IMR-90 (cell line): ENCODE data around the gene PRICKLE2. TPM values are rescaled to one million over a fixed set of nuclear protein-coding genes. Genes with fewer than 3 reads are reported as not detected.

Source experiments
- ATAC-seq: fragments of 200-7000 bp; cut with Tn5 transposase; 2 replicates; pipeline ENCODE4 v1.9.1; 2020; ENCODE audit warnings: low read depth, mild to moderate bottlenecking, moderate library complexity
- BruUV-seq: library from RNA; stranded (reverse); fragments of 400-500 nt; replicated peaks from 2 replicates; lab custom pipeline; 2021; lab: Mats Ljungman, UMichigan
- CTCF ChIA-PET: fragments of 300-600 bp; formaldehyde crosslinking; extraction: SDS; loops from one replicate; lab custom pipeline; 2021; ENCODE audit warnings: antibody characterized with exemption; lab: Yijun Ruan, JAX
- POLR2A ChIA-PET: fragments of 300-600 bp; sonication (Branson Sonifier 250); formaldehyde crosslinking; loops from one replicate; lab custom pipeline; 2022; ENCODE audit warnings: antibody characterized with exemption; ENCODE audit not compliant: unreplicated experiment; lab: Charles Lee
- DNase-seq: peaks from one replicate; pipeline ENCODE4 v3.0.0; 2013
- H2AFZ ChIP-seq: replicated peaks from 2 replicates; pipeline ENCODE3; 2013; ENCODE audit warnings: low read length, mild to moderate bottlenecking; ENCODE audit not compliant: poor library complexity
- H2AK5ac ChIP-seq: 2 replicates; pipeline ENCODE4 v1.6.1; 2013; ENCODE audit warnings: low read depth, low read length, inconsistent platforms
- H2AK9ac ChIP-seq: replicated peaks from 2 replicates; pipeline ENCODE3; 2013; ENCODE audit warnings: mild to moderate bottlenecking, low read depth, low read length, moderate library complexity; ENCODE audit not compliant: poor library complexity
- H2BK120ac ChIP-seq: 2 replicates; pipeline ENCODE4 v1.6.1; 2013; ENCODE audit warnings: low read depth, low read length, inconsistent platforms
- H2BK15ac ChIP-seq: 3 replicates; pipeline ENCODE4 v1.6.1; 2013; ENCODE audit warnings: low read depth, low read length, inconsistent platforms
- H2BK20ac ChIP-seq: 2 replicates; pipeline ENCODE4 v1.6.1; 2013; ENCODE audit warnings: low read depth, mild to moderate bottlenecking, inconsistent platforms, low read length, moderate library complexity
- H2BK5ac ChIP-seq: 2 replicates; pipeline ENCODE4 v1.6.1; 2013; ENCODE audit warnings: mild to moderate bottlenecking, low read depth, low read length, inconsistent platforms; ENCODE audit not compliant: poor library complexity, severe bottlenecking
- H3K14ac ChIP-seq: replicated peaks from 2 replicates; pipeline ENCODE4 v1.6.1; 2013; ENCODE audit warnings: low read depth, low read length, inconsistent platforms
- H3K18ac ChIP-seq: 2 replicates; pipeline ENCODE4 v1.6.1; 2013; ENCODE audit warnings: low read depth, low read length, control low read depth
- H3K23ac ChIP-seq: 2 replicates; pipeline ENCODE4 v1.6.1; 2013; ENCODE audit warnings: low read depth, low read length, inconsistent platforms
- H3K27ac ChIP-seq: 2 replicates; pipeline ENCODE4 v1.5.1; 2013; ENCODE audit warnings: mild to moderate bottlenecking, control low read depth, low read length; ENCODE audit not compliant: insufficient read depth
- H3K27me3 ChIP-seq: 2 replicates; pipeline ENCODE4 v1.6.1; 2013; ENCODE audit warnings: low read length; ENCODE audit not compliant: control insufficient read depth, insufficient read depth
- H3K36me3 ChIP-seq: 2 replicates; pipeline ENCODE4 v1.6.1; 2013; ENCODE audit warnings: low read length, mixed read lengths; ENCODE audit not compliant: control insufficient read depth, insufficient read depth
- H3K4ac ChIP-seq: 2 replicates; pipeline ENCODE4 v1.6.1; 2013; ENCODE audit warnings: low read depth, low read length, inconsistent platforms
- H3K4me1 ChIP-seq: 2 replicates; pipeline ENCODE4 v1.6.1; 2013; ENCODE audit warnings: low read length, mixed read lengths; ENCODE audit not compliant: control insufficient read depth, insufficient read depth
- H3K4me2 ChIP-seq: 2 replicates; pipeline ENCODE4 v1.6.1; 2013; ENCODE audit warnings: low read depth, mild to moderate bottlenecking, control low read depth, low read length, moderate library complexity
- H3K4me3 ChIP-seq: 2 replicates; pipeline ENCODE4 v1.5.1; 2013; ENCODE audit warnings: low read depth, mild to moderate bottlenecking, control low read depth, low read length, moderate library complexity; ENCODE audit not compliant: insufficient read depth
- H3K56ac ChIP-seq: 2 replicates; pipeline ENCODE4 v1.6.1; 2013; ENCODE audit warnings: low read length, inconsistent platforms; ENCODE audit not compliant: insufficient read depth; ENCODE audit errors: extremely low read depth
- H3K79me1 ChIP-seq, 2 experiments: 2 replicates each; pipeline ENCODE4 v1.6.1; 2013; ENCODE audit warnings: low read length in 2 of 2, inconsistent platforms in 1 of 2, low read depth in 1 of 2
- H3K9ac ChIP-seq: 2 replicates; pipeline ENCODE4 v1.6.1; 2013; ENCODE audit warnings: low read depth, low read length, control low read depth
- H3K9me1 ChIP-seq: 2 replicates; pipeline ENCODE4 v1.6.1; 2013; ENCODE audit warnings: low read length, inconsistent platforms; ENCODE audit not compliant: insufficient read depth
- H3K9me3 ChIP-seq: 2 replicates; pipeline ENCODE4 v1.6.1; 2013; ENCODE audit warnings: low read length; ENCODE audit not compliant: control insufficient read depth, insufficient read depth
- H4K20me1 ChIP-seq: 2 replicates; pipeline ENCODE4 v1.6.1; 2013; ENCODE audit warnings: low read length, inconsistent platforms; ENCODE audit not compliant: insufficient read depth
- H4K5ac ChIP-seq: 2 replicates; pipeline ENCODE4 v1.6.1; 2013; ENCODE audit warnings: mild to moderate bottlenecking, low read depth, low read length, control low read depth
- H4K8ac ChIP-seq, 2 experiments: 2 replicates each; pipeline ENCODE4 v1.6.1; 2013; ENCODE audit warnings: low read depth in 2 of 2, low read length in 2 of 2, control low read depth in 1 of 2, inconsistent platforms in 1 of 2
- H4K91ac ChIP-seq: 2 replicates; pipeline ENCODE4 v1.6.1; 2013; ENCODE audit warnings: low read depth, low read length, inconsistent platforms; ENCODE audit not compliant: insufficient read depth
- CHD1 ChIP-seq: IDR thresholded peaks from 2 replicates; pipeline ENCODE4 v1.6.1; 2012; ENCODE audit warnings: low read depth, low read length, improper control_type of control experiment
- CTCF ChIP-seq: conservative IDR thresholded peaks from 2 replicates; pipeline ENCODE4 v1.5.1; 2012; ENCODE audit warnings: mild to moderate bottlenecking, low read depth, low read length, improper control_type of control experiment
- ELK1 ChIP-seq: fragments of 150-350 bp; IDR thresholded peaks from 2 replicates; pipeline ENCODE4 v1.6.1; 2016; ENCODE audit warnings: low read depth, mild to moderate bottlenecking, low read length, moderate library complexity, borderline replicate concordance
- FOS ChIP-seq: fragments of 150-350 bp; IDR thresholded peaks from 2 replicates; pipeline ENCODE4 v1.6.1; 2016; ENCODE audit warnings: low read depth, low read length
- MAZ ChIP-seq: IDR thresholded peaks from 2 replicates; pipeline ENCODE4 v1.6.1; 2012; ENCODE audit warnings: low read depth, mild to moderate bottlenecking, low read length, improper control_type of control experiment, moderate library complexity, borderline replicate concordance
- MXI1 ChIP-seq: IDR thresholded peaks from 2 replicates; pipeline ENCODE4 v1.6.1; 2012; ENCODE audit warnings: low read depth, mild to moderate bottlenecking, low read length, moderate library complexity, borderline replicate concordance
- NFE2L2 ChIP-seq: fragments of 150-350 bp; IDR thresholded peaks from 2 replicates; pipeline ENCODE4 v1.6.1; 2016; ENCODE audit warnings: low read depth, mild to moderate bottlenecking, low read length
- RAD21 ChIP-seq: IDR thresholded peaks from 2 replicates; pipeline ENCODE4 v1.6.1; 2012; ENCODE audit warnings: low read length, improper control_type of control experiment
- RCOR1 ChIP-seq: IDR thresholded peaks from 2 replicates; pipeline ENCODE4 v1.6.1; 2012; ENCODE audit warnings: mild to moderate bottlenecking, low read length, improper control_type of control experiment; ENCODE audit not compliant: insufficient replicate concordance
- RFX5 ChIP-seq: IDR thresholded peaks from 2 replicates; pipeline ENCODE4 v1.8.0; 2012; ENCODE audit warnings: low read depth, mild to moderate bottlenecking, low read length, moderate library complexity
- SMC3 ChIP-seq: fragments of 150-350 bp; IDR thresholded peaks from 2 replicates; pipeline ENCODE4 v1.6.1; 2016; ENCODE audit warnings: low read depth, mild to moderate bottlenecking, antibody characterized with exemption, low read length, moderate library complexity
- WGBS, 2 experiments: methylation state at CpG; one replicate each; pipeline versions ENCODE4 v1.1.5 to v1.1.7; 2013; ENCODE audit warnings: missing lambda C conversion rate in 2 of 2; ENCODE audit not compliant: insufficient read length in 1 of 2; ENCODE audit errors: extremely low coverage in 2 of 2; 5-methylcytosine and 5-hydroxymethylcytosine counted together
- dilution Hi-C: fragments of 300-500 bp; cut with HindIII; formaldehyde crosslinking; loops from one replicate; pipeline ENCODE4 v1.14.3; 2018; ENCODE audit warnings: low sequenced_read_pairs; ENCODE audit not compliant: unreplicated experiment
- in situ Hi-C: fragments of 300-500 bp; cut with MboI; formaldehyde crosslinking; loops from 3 replicates; pipeline ENCODE4 v1.14.3; 2019; ENCODE audit warnings: low sequenced_read_pairs, inconsistent platforms, mixed read lengths
- intact Hi-C: fragments of 100-400 bp; cut with micrococcal nuclease; formaldehyde crosslinking; loops from 2 replicates; pipeline ENCODE4 v1.10.0; 2022
- polyA plus RNA-seq, 3 experiments: library from polyadenylated mRNA; depleted of rRNA; stranded (reverse); fragments of >200 nt; gene quantifications; 2 replicates each; pipeline ENCODE4 v1.2.3, GENCODE V29; 2012; ENCODE audit warnings: low replicate concordance in 1 of 3
- total RNA-seq: library from RNA; depleted of rRNA; stranded (reverse); fragments of >200 nt; gene quantifications from 2 replicates; pipeline ENCODE4 v1.2.3, GENCODE V29; 2012

The PRICKLE2 gene
- total and polyA plus RNA-seq, 2 of the 4 experiments (the other 2 are of a cell fraction), result 4.1 to 14.2 TPM

GRCh38 chr3:64166584-64167162, 58.6 kb downstream of the PRICKLE2 start:
- H4K20me1 ChIP-seq, result 0 out of 2 replicates have a peak, but pooled peaks cover 4% of the 10 kb centered on the region
- H3K9me1 ChIP-seq, result peaks cover 11% of the 10 kb centered on the region
- H2BK15ac ChIP-seq, result no peak overlapping the region
- no peak overlapping the region for H2AK9ac ChIP-seq
- ChIA-PET CTCF (interaction anchor here (1.7 kb wide), 1 partner anchor 101 kb away, joined by 3 read pairs; no protein-coding TSS in a partner anchor), POLR2A (no interaction called here)
- no peak overlapping the region for H3K18ac ChIP-seq
- dilution Hi-C loops (no loop called here), intact Hi-C loops (no loop called here), in situ Hi-C loops (no loop called here)
- H3K9me3 ChIP-seq, result no peaks in the 10 kb centered on the region
- H2BK20ac ChIP-seq, result no peak overlapping the region
- peaks cover 42 to 73% of the 10 kb centered on the region in 2 experiments for H3K79me1 ChIP-seq
- H3K56ac ChIP-seq, result no peak overlapping the region
- no peak overlapping the region for H3K4ac ChIP-seq
- H4K8ac ChIP-seq, result no peak overlapping the region
- H4K91ac ChIP-seq, result no peak overlapping the region
- ATAC-seq (peak; percentile 27; the same call in 1 of the 2 replicates), DNase-seq (no peak)
- H4K5ac ChIP-seq, result no peak overlapping the region
- H3K36me3 ChIP-seq, result peaks cover 13% of the 10 kb centered on the region
- H3K4me1 ChIP-seq, result peaks cover 12% of the 10 kb centered on the region
- H3K4me3 ChIP-seq, result no peak overlapping the region
- BruUV-seq, result no TSS peak
- H3K14ac ChIP-seq, result no peak overlapping the region
- no peak for TF ChIP-seq FOS
- TF ChIP-seq CTCF, result 0 out of 2 replicates have a peak, but pooled peaks have one; percentile 14
- no peak for TF ChIP-seq RFX5
- no peak for TF ChIP-seq MXI1
- TF ChIP-seq RCOR1, result no peak
- TF ChIP-seq CHD1, result no peak
- peak; percentile 23; the same call in 1 of the 2 replicates for TF ChIP-seq SMC3
- TF ChIP-seq NFE2L2, result no peak
- no peak for TF ChIP-seq ELK1
- no peak for TF ChIP-seq MAZ
- TF ChIP-seq RAD21, result peak; percentile 24; the same call in 1 of the 2 replicates
- H3K4me2 ChIP-seq, result no peak overlapping the region
- no peak overlapping the region for H2BK120ac ChIP-seq
- H2AFZ ChIP-seq, result no peak overlapping the region
- no peak overlapping the region for H2AK5ac ChIP-seq
- no peaks in the 10 kb centered on the region for H3K27me3 ChIP-seq
- no peak overlapping the region for H3K9ac ChIP-seq
- H2BK5ac ChIP-seq, result no peak overlapping the region
- H3K27ac ChIP-seq, result no peak overlapping the region
- WGBS, 2 experiments, result 80% methylated on average over 1 of the region's 4 CpGs; no CpG with 5 or more reads in 1 of the 2 experiments
- no peak overlapping the region for H3K23ac ChIP-seq
